RPMI8226 (cell line): ENCODE results near the gene RNASEH2A.
"Not testable (repeated sequence)": the region's sequence is repeated elsewhere in the genome, so short reads cannot be mapped to it uniquely, and the experiment has no call there.

ENCODE experiments used
- DNase-seq: peaks from one replicate; pipeline ENCODE4 v3.0.0-alpha.2; 2015

Gene RNASEH2A

DNA sequence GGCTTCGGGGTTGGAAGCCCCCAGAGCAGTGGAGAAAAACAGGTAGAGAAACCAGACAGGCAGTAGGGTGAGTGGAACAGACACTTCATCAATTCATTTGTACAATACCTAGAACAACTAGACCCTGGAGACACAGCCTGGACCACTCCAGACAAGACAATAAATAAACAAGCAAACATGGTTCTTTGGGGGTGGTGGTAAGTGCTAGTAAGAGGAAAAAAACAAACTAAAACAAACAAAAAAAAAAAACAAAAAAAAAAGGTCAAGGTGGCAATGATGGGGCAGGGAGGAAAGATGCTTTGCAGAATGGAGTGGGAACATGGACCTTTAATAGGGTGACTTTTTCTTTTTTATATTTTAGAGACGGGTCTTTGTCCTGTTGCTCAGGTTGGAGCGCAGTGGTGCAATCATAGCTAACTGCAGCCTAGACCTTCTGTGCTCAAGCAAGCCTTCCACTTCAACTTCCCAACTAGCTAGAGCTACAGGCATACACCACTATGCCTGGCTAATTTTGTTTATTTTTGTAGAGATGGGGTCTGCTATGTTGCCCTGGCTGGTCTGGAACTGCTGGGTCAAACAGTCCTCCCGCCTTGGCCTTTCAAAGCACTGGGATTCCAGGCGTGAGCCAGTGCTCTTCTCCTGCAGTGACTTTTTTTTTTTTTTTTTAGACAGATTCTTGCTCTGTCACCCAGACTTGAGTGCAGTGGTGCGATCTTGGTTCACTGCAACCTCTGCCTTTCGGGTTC, 12.0 kb upstream of the RNASEH2A start:
- DNase-seq, result no peak

DNA sequence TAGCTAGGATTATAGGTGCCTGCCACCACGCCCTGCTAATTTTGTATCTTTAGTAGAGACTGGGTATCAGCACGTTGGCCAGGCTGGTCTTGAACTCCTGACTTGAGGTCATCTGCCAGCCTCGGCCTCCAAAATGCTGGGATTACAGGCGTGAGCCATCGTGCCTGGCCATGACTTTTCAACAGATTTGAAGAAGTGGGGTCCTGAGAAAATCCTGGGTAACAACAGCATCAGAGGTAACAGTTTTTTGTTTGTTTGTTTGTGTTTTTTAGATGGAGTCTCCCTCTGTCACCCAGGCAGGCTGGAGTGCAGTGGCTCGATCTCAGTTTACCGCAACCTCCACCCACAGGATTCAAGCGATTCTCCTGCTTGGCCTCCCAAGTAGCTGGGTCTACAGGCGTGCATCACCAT, 11.4 kb upstream of the RNASEH2A start:
- DNase-seq, result no peak

DNA sequence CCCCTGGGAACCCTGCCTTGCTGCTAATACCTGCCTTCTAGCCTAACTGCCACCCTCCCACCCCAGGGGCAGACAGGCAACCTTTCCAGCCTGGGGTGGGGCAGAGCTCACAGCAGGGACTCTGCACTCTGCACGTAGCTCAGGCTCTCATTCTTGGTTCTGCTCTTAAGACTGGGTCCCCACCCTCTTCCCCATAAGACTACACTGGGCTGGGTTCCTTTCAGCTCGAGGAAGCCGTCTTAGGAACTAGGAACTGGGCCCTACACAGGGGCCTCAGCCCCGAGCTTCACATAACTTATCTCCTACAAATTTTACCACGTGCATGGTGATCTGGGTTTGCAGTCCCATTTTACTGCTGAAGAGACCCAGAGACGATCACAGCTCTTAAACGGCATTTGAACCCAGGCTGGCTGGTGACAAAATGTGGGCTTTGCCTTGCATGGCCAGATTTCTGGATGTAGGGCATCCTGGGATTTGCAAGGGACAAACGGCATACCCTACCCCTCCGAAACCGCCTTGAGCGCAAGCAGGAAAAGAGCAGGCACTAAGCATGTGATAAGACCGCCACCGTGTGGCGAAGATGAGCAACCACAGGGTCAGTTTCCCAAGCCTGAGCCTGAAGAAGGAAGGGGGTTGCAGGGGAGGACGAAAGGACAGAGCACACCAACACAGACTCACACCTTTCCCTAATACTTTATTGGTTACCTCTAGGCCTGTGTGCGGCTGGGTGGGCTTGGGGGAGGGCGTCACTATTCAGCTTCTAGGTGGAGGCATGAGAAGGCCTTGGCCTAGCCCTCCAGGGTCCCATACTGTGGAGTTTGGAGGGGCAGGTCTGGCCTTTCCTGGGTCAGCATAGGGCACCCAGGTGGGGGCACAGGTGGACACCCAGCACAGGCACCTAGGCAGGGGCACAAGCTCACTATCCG, 10.0 kb upstream of the RNASEH2A start:
- DNase-seq, result peak; percentile 78

DNA sequence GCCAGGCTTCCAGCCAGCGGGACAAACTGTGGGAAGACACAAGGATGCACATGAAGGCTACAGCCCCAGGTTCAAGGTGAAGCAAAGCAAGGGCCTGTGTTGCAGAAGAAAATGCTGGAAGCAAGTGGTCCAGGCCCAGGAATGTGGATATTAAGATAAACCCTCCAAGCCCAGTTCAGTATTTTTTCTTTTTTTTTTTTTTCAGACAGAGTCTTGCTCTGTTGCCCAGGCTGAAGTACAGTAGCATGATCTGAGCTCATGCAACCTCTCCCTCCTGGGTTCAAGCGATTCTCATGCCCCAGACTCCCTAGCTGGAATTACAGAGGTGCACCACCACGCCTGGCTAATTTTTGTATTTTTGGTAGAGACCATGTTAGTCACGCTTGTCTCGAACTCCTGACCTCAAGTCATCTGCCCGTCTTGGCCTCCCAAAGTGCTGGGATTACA, 9.2 kb upstream of the RNASEH2A start:
- DNase-seq, result no peak

DNA sequence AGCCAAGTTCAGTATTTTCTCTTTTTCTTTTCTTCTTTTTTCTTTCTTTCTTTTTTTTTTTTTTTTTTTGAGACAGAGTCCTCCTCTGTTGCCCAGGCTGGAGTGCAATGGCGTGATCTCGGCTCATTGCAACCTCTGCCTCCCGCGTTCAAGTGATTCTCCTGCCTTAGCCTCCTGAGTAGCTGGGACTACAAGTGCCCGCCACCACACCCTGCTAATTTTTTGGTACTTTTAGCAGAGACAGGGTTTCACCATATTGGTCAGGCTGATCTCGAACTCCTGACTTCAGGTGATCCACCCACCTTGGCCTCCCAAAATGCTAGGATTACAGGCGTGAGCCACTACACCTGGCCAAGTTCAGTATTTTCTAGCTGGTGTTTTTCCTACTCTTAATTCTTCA, 8.8 kb upstream of the RNASEH2A start:
- not testable (repeated sequence) for DNase-seq

DNA sequence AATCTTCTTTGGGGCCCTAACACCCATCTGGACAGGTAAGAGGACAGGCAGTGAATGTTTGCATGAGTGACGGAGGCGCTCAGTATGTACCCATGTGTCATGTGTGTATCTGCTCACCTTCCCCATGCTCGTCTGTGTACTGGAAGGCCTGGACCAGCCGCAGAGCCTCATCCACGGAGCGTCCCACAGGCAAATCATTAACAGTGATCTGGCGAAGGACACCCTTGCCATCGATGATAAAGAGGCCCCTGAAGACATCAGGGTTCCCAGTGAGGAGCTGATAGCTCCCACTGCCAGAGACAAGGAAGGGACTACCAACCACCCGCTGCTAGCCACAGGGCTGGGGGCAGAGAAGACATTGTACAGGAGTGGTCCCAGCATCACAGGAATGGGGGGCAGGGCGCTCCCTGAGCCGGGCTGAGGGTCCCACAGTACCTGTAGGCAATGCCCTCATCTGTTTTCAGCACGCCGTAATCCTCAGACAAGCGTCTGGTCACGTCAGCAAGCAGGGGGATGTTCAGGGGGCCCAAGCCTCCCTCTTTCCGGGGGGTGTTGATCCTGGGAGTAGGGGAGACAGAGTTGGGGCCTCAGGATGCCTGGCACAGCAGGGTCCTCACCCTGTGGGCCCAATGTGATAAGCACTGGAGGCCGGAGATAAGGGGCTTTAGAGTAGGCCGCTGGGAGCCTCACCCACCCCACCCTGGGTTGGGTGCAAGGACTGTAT, 6.5 kb upstream of the RNASEH2A start:
- no peak for DNase-seq

DNA sequence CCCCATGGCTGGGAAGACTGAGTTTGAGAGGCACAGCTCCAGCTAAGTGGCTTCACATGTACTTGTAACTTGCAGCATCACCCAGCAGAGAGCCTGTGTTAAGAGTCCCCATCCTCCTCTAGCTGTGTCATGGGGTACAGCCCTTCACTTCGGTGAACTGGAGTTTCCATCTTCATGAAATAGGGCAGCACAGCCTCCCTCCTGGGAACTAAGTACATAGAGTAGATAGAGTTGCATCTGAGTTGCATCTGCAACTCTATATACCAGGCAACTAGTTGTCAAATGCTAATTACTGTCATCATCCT, 6.0 kb upstream of the RNASEH2A start:
- no peak for DNase-seq

- DNase-seq, result peak; percentile 39
Measured at GRCh38 chr19:12800923-12801465, 5.4 kb upstream of the RNASEH2A start.

- DNase-seq, result peak; percentile 93
Measured at GRCh38 chr19:12801466-12802266, 4.7 kb upstream of the RNASEH2A start, which contains the start of the genes PRDX2 and THSD8. Gene PRDX2, minus strand, starts transcription at chr19:12801800. Its CDS starts 539 bp downstream, at chr19:12801261. Gene THSD8, plus strand, starts transcription at chr19:12802069. Its CDS starts 3 bp downstream, at chr19:12802072.

DNA sequence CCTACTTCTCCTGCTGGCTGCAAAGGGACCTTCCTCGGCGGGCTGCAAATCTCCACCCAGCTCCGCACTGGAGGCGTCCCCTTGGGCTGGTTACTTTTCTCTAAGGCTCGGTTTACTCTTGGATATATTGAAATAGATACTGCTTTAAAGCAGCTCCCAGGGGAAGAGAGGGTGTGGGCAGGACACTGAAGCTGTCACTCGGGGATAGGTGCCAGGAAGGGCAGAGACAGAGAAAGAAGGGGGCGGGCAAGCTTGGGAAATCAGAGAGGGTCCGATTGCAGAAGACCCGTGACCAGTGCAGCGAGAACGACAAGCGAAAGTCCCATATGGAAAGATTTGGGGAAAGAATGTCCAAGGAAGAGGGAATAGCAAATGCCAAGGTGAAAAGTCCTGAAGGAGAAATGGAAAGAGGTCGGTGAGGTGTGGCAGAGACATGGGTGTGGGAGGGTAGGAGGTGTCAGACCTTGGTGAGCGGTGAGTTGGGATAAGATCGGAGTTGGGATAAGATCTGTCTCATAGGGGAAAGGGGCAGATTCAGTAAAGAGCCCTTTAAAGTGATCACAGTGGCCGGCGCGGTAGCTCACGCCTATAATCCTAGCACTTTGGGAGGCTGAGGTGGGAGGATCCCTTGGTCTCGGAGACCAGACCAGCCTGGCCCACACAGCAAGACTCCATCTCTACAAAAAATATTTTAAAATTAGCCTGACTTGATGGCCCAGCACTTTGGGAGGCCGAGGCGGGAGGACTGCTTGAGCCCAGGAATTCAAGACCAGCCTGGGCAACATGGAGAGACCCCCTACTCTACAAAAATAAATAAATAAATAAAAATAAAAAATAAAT, 3.9 kb upstream of the RNASEH2A start:
- no peak for DNase-seq

DNA sequence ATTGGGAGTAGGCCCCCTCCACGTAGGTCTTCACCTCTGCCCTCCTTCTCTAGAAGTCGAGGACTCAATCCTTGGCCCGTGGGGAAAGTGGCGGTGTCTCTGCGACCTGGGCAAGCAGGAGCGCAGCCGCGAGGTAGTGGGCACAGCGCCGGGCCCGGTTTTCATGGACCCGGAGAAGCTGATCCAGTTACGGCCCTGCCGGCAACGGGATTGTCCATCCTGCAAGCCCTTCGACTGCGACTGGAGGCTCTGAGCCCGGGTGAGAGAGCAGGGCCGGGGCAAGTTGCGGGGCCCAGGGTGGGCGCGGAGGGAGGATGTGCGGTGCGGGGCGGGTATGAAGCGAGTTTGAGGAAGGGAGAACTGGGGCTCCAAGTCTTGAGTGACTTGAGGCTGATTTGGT, 2.3 kb upstream of the RNASEH2A start:
- no peak for DNase-seq

GRCh38 chr19:12815088-12815487, 8.7 kb downstream of the RNASEH2A start:
- no peak for DNase-seq

DNA sequence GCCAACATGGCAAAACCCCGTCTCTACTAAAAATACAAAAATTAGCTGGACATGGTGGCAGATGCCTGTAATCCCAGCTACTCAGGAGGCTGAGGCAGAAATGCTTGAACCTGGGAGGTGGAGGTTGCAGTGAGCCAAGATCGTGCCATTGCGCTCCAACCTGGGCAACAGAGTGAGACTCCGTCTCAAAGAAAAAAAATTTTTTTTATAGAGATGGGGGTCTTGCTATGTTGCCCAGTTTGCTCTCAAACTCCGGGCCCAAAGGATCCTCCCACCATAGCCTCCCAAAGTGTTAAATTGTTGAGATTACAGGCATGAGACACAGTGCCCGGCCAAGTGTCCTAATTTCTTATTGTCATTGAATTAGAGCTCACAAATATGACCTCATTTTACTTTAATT, 10.8 kb downstream of the RNASEH2A start:
- not testable (repeated sequence) for DNase-seq

DNA sequence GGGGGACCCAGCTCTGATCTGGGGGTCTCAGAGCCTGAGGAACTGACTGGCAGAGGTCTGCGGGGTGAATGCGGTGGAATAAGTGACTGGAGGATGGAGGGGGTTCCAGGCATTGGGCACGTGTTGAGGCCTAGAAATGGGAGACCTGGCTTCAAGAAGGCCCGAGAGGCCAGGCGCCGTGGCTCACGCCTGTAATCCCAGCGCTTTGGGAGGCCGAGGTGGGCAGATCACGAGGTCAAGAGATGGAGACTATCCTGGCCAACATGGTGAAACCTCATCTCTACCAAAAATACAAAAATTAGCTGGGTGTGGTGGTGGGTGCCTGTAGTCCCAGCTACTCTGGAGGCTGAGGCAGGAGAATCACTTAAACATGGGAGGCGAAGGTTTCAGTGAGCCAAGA, 11.4 kb downstream of the RNASEH2A start:
- DNase-seq, result not testable (repeated sequence)

DNA sequence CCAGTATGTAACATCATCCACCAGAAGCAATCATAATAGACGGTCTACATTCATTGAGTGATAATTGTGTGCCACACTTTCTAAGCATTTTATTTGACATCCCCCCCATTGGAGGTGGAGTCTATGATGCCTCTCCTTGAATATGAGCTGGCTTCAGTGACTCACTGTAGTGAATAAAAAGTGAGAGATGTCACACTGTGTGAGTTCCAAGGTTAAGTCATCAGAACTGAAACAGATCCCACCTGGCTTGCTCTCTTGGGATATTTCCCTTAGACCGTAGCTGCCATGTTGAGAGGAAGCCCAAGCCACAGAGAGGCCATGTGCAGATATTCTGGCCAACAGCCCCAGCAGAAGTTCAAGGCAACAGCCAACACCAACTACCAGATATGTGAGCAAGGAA, 15.4 kb downstream of the RNASEH2A start:
- no peak for DNase-seq

GRCh38 chr19:12825254-12826131, 19.1 kb downstream of the RNASEH2A start:
- peak; percentile 47 for DNase-seq

DNA sequence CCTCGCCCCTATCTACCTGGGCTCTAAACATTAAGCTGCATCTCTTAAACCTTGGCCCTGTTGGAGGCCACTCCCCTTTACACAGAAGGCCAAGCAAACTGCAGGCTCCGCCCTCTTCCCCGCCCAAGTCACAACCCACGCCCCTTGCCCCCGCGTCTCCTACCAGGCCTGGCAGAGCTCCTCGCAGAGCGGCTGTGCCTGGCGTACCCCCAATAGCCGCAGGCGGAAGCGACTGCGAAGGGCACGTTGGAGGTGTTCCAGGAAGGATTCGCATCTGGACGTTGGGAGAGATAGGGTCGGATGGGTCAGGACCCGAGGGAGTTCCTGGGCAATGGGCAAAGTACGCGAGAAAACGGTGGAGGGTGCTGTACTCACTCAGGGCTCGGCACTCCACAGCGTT, 22.1 kb downstream of the RNASEH2A start:
- DNase-seq, result peak; percentile 86

GRCh38 chr19:12833418-12833737, 27.0 kb downstream of the RNASEH2A start:
- DNase-seq, result no peak

DNA sequence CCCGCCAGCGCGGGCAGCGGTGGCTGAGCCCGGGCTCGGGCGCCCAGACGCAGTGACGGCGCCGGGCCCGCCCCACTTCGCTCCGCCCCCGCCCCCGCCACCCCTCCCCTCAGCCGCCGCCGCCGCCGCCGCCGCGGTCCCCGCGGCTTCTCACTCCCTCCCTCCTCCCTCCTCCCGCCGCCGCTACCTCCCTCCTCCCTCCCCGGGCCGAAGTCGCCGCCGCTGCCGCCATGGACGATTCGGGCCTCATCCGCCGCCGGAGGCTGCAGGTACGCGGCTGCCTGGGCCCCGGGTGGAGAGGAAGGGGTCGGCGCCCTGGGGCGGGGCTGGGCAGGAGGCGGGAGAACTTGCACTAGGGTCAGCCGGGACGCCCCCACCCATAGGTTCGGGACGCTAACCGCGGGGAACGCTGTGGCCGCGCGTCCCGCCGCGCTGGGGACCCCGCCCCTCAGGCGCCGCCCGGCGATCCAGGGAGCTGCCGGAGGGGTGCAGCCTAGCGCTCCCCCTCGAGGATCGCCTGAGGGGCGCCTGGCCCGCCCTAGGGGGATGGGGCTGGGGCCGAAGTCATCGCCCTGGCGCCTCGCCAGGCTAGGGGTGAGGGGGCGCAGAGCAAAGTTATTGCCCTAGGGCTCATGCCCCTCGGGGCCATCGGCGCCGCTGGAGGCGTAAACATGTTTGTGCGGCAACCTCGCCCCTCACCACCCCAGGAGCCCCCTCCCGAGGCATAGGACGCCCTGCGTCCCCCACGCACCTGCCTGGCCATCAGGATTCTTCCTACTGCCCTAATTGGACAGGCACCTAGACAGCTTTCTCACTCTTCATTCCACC, 27.6 kb downstream of the RNASEH2A start:
- DNase-seq, result peak; percentile 61
